Neural cell (in vitro differentiated cells): ENCODE data around the gene FAM20B. TPM values are rescaled to one million over a fixed set of nuclear protein-coding genes. Genes with fewer than 3 reads are reported as not detected.
"Not testable (repeated sequence)": the region's sequence is repeated elsewhere in the genome, so short reads cannot be mapped to it uniquely, and the experiment has no call there.

ENCODE experiments used
- H2AFZ ChIP-seq: fragments of 200-600, 300-800 bp; sonication (generic), shearing (Covaris generic); 2 replicates; pipeline ENCODE4 v1.6.0; 2014; ENCODE audit warnings: low read depth, mild to moderate bottlenecking, antibody characterized with exemption, low read length, moderate library complexity
- H3F3A ChIP-seq: fragments of 200-600 bp; shearing (Covaris generic); 2 replicates; pipeline ENCODE4 v1.6.1; 2016; ENCODE audit warnings: mild to moderate bottlenecking, moderate library complexity, mixed read lengths, antibody characterized with exemption, low read length; ENCODE audit not compliant: insufficient read depth, poor library complexity, severe bottlenecking
- H3K27ac ChIP-seq: fragments of 200-600, 300-800 bp; sonication (generic), shearing (Covaris generic); 2 replicates; pipeline ENCODE4 v1.5.1; 2014; ENCODE audit warnings: mild to moderate bottlenecking, low read length, moderate library complexity
- H3K27me3 ChIP-seq: fragments of 300-800, 200-600 bp; sonication (generic), shearing (Covaris generic); 2 replicates; pipeline ENCODE4 v1.6.0; 2014; ENCODE audit warnings: mild to moderate bottlenecking, low read depth, low read length, moderate library complexity; ENCODE audit not compliant: insufficient read depth
- H3K36me3 ChIP-seq: fragments of 300-800, 200-600 bp; sonication (generic), shearing (Covaris generic); 2 replicates; pipeline ENCODE4 v1.5.1; 2014; ENCODE audit warnings: mild to moderate bottlenecking, antibody characterized with exemption, low read length, moderate library complexity; ENCODE audit not compliant: insufficient read depth
- H3K4me2 ChIP-seq: fragments of 300-800, 200-600 bp; sonication (generic), shearing (Covaris generic); 2 replicates; pipeline ENCODE4 v1.6.0; 2014; ENCODE audit warnings: mild to moderate bottlenecking, low read length
- H3K4me3 ChIP-seq: fragments of 300-800, 200-600 bp; sonication (generic), shearing (Covaris generic); 2 replicates; pipeline ENCODE4 v1.5.1; 2014; ENCODE audit warnings: mild to moderate bottlenecking, low read length, moderate library complexity
- H3K79me2 ChIP-seq: fragments of 200-600 bp; shearing (Covaris generic); replicated peaks from 2 replicates; pipeline ENCODE4 v1.6.0; 2014; ENCODE audit warnings: mild to moderate bottlenecking, low read length, moderate library complexity; ENCODE audit not compliant: insufficient read depth
- H3K9ac ChIP-seq: fragments of 300-800, 200-600 bp; sonication (generic), shearing (Covaris generic); 2 replicates; pipeline ENCODE4 v1.6.1; 2016; ENCODE audit warnings: mild to moderate bottlenecking, low read length, mixed read lengths
- H3K9me2 ChIP-seq: fragments of 200-600 bp; shearing (Covaris generic); 2 replicates; pipeline ENCODE4 v1.6.1; 2016; ENCODE audit warnings: mild to moderate bottlenecking, low read length, mixed read lengths; ENCODE audit not compliant: insufficient read depth
- H3K9me3 ChIP-seq: fragments of 200-600, 300-800 bp; sonication (generic), shearing (Covaris generic); 2 replicates; pipeline ENCODE4 v1.6.1; 2016; ENCODE audit warnings: mild to moderate bottlenecking, mixed run types, low read length, moderate library complexity, mixed read lengths
- H4K20me1 ChIP-seq: fragments of 200-600 bp; shearing (Covaris generic); 2 replicates; pipeline ENCODE4 v1.6.1; 2016; ENCODE audit warnings: mild to moderate bottlenecking, mixed run types; ENCODE audit not compliant: insufficient read depth
- EP300 ChIP-seq: fragments of 450-650 bp; conservative IDR thresholded peaks from 2 replicates; pipeline ENCODE4 v1.6.1; 2014; ENCODE audit warnings: antibody characterized with exemption, mild to moderate bottlenecking, moderate library complexity; ENCODE audit not compliant: poor library complexity, severe bottlenecking
- EZH2 ChIP-seq: fragments of 200-600, 300-800 bp; shearing (Covaris generic), sonication (generic); IDR thresholded peaks from 2 replicates; pipeline ENCODE4 v1.6.1; 2014; ENCODE audit warnings: antibody characterized with exemption, low read length, borderline replicate concordance, mild to moderate bottlenecking; ENCODE audit not compliant: insufficient read depth, poor library complexity, severe bottlenecking
- MXI1 ChIP-seq: fragments of 450-650 bp; conservative IDR thresholded peaks from 2 replicates; pipeline ENCODE4 v1.6.1; 2014; ENCODE audit warnings: antibody characterized with exemption, mild to moderate bottlenecking; ENCODE audit not compliant: poor library complexity, severe bottlenecking
- POLR2AphosphoS5 ChIP-seq: IDR thresholded peaks from 2 replicates; pipeline ENCODE4 v1.6.1; 2012
- RAD21 ChIP-seq: fragments of 450-650 bp; conservative IDR thresholded peaks from 2 replicates; pipeline ENCODE4 v1.6.1; 2014; ENCODE audit warnings: antibody characterized with exemption, mild to moderate bottlenecking, moderate library complexity
- SMC3 ChIP-seq: fragments of 450-650 bp; conservative IDR thresholded peaks from 2 replicates; pipeline ENCODE4 v1.6.1; 2014; ENCODE audit warnings: antibody characterized with exemption, mild to moderate bottlenecking, moderate library complexity; ENCODE audit not compliant: poor library complexity
- TAF1 ChIP-seq: IDR thresholded peaks from 2 replicates; pipeline ENCODE4 v1.6.1; 2012; ENCODE audit warnings: low read depth
- polyA plus RNA-seq: library from polyadenylated mRNA; depleted of rRNA; stranded (reverse); fragments of >200 nt; gene quantifications from 2 replicates; pipeline ENCODE4 v1.2.3, GENCODE V29; 2014
- TF ChIP-seq, protein P1 (sequence below): fragments of 450-650 bp; IDR thresholded peaks from 2 replicates; pipeline ENCODE4 v1.5.1; 2014; ENCODE audit warnings: antibody characterized with exemption, mild to moderate bottlenecking, moderate library complexity; ENCODE audit not compliant: poor library complexity, severe bottlenecking
- TF ChIP-seq, protein P2 (sequence below): IDR thresholded peaks from 2 replicates; pipeline ENCODE4 v1.6.1; 2012; ENCODE audit warnings: borderline replicate concordance

The FAM20B gene
- polyA plus RNA-seq, 1 donor from 2014 or later, result 25.1 TPM

DNA sequence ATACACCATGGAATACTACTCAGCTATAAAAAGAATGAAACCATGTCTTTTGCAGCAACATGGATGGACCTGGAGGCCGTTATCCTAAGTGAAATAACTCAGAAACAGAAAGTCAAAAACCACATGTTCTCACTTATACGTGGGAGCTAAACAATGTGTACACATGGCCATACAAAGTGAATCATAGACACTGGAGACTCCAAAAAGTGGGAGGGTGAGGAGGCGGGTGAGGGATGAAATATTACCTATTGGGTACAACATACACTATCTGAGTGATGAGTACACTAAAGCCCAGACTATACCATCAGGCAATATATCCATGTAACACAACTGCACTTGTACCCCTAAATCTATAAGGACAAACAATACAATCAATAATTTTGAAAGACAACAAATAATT, 39.5 kb upstream of the FAM20B start:
- Histone ChIP-seq H2AFZ (no peak overlapping the region), H4K20me1 (no peaks in the 10 kb centered on the region), H3K79me2 (no peaks in the 10 kb centered on the region), H3K36me3 (no peaks in the 10 kb centered on the region), H3K4me3 (no peak overlapping the region), H3K9me2 (no peaks in the 10 kb centered on the region), H3K27ac (no peak overlapping the region), H3K9me3 (no peaks in the 10 kb centered on the region), H3K4me2 (no peak overlapping the region), H3K27me3 (no peaks in the 10 kb centered on the region), H3K9ac (no peak overlapping the region), H3F3A (no peaks in the 10 kb centered on the region)
- TF ChIP-seq RAD21 (no peak), MXI1 (no peak), SMC3 (no peak)
- TF ChIP-seq, protein P1, sequence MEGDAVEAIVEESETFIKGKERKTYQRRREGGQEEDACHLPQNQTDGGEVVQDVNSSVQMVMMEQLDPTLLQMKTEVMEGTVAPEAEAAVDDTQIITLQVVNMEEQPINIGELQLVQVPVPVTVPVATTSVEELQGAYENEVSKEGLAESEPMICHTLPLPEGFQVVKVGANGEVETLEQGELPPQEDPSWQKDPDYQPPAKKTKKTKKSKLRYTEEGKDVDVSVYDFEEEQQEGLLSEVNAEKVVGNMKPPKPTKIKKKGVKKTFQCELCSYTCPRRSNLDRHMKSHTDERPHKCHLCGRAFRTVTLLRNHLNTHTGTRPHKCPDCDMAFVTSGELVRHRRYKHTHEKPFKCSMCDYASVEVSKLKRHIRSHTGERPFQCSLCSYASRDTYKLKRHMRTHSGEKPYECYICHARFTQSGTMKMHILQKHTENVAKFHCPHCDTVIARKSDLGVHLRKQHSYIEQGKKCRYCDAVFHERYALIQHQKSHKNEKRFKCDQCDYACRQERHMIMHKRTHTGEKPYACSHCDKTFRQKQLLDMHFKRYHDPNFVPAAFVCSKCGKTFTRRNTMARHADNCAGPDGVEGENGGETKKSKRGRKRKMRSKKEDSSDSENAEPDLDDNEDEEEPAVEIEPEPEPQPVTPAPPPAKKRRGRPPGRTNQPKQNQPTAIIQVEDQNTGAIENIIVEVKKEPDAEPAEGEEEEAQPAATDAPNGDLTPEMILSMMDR, result no peak

GRCh38 chr1:178988198-178988597, 37.5 kb upstream of the FAM20B start:
- not testable (repeated sequence) for H3F3A ChIP-seq, H3K4me3 ChIP-seq, H3K9ac ChIP-seq, H2AFZ ChIP-seq, H3K4me2 ChIP-seq, H3K36me3 ChIP-seq, H4K20me1 ChIP-seq, H3K9me2 ChIP-seq, H3K79me2 ChIP-seq, H3K27me3 ChIP-seq, H3K27ac ChIP-seq, H3K9me3 ChIP-seq

DNA sequence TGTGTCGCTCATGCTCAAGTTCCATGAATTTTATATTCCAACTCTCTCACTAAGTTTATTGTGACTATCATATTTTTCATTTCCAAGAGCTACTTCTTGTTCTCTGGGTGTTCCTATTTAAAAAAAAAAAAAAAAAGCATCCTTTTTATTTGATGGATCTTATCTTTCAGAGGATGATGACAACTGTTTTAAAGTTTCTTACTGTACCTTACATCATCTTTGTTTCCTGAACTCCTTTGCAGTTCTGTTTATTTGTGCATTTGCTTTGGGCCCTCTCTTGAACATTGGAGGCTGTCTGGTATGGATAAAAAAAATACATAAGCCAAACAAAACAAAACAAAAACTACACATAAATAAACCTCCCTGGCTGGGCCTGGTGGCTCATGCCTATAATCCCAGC, 32.1 kb upstream of the FAM20B start:
- Histone ChIP-seq H3K9me3 (no peaks in the 10 kb centered on the region), H3K79me2 (no peaks in the 10 kb centered on the region), H3K9ac (no peak overlapping the region), H3K4me3 (no peak overlapping the region), H3K36me3 (no peaks in the 10 kb centered on the region), H4K20me1 (no peaks in the 10 kb centered on the region), H3F3A (no peaks in the 10 kb centered on the region), H3K9me2 (no peaks in the 10 kb centered on the region), H2AFZ (no peak overlapping the region), H3K27ac (no peak overlapping the region), H3K27me3 (no peaks in the 10 kb centered on the region), H3K4me2 (no peak overlapping the region)
- TF ChIP-seq SMC3, result no peak
- TF ChIP-seq, protein P2, sequence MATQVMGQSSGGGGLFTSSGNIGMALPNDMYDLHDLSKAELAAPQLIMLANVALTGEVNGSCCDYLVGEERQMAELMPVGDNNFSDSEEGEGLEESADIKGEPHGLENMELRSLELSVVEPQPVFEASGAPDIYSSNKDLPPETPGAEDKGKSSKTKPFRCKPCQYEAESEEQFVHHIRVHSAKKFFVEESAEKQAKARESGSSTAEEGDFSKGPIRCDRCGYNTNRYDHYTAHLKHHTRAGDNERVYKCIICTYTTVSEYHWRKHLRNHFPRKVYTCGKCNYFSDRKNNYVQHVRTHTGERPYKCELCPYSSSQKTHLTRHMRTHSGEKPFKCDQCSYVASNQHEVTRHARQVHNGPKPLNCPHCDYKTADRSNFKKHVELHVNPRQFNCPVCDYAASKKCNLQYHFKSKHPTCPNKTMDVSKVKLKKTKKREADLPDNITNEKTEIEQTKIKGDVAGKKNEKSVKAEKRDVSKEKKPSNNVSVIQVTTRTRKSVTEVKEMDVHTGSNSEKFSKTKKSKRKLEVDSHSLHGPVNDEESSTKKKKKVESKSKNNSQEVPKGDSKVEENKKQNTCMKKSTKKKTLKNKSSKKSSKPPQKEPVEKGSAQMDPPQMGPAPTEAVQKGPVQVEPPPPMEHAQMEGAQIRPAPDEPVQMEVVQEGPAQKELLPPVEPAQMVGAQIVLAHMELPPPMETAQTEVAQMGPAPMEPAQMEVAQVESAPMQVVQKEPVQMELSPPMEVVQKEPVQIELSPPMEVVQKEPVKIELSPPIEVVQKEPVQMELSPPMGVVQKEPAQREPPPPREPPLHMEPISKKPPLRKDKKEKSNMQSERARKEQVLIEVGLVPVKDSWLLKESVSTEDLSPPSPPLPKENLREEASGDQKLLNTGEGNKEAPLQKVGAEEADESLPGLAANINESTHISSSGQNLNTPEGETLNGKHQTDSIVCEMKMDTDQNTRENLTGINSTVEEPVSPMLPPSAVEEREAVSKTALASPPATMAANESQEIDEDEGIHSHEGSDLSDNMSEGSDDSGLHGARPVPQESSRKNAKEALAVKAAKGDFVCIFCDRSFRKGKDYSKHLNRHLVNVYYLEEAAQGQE, result no peak
- no peak for TF ChIP-seq RAD21
- TF ChIP-seq TAF1, result no peak
- no peak for TF ChIP-seq POLR2AphosphoS5
- TF ChIP-seq EP300, result no peak
- no peak for TF ChIP-seq MXI1
- TF ChIP-seq, protein P1, result no peak
- TF ChIP-seq EZH2, result no peak
